Hepatocyte (in vitro differentiated cells): ENCODE results near the gene MACROD2. TPM values are rescaled to one million over a fixed set of nuclear protein-coding genes. Genes with fewer than 3 reads are reported as not detected.

ENCODE experiments used
- DNase-seq: peaks from one replicate; pipeline ENCODE4 v3.0.0-alpha.2; 2016; ENCODE audit warnings: low spot score
- H2AFZ ChIP-seq: fragments of 200-600 bp; sonication (generic); 2 replicates; pipeline ENCODE4 v1.6.0; 2016; ENCODE audit warnings: antibody characterized with exemption, mild to moderate bottlenecking
- H3K27ac ChIP-seq: fragments of 200-600 bp; sonication (generic); 2 replicates; pipeline ENCODE4 v1.5.1; 2016; ENCODE audit warnings: mild to moderate bottlenecking
- H3K27me3 ChIP-seq: fragments of 200-600 bp; sonication (generic); 2 replicates; pipeline ENCODE4 v1.6.1; 2016
- H3K36me3 ChIP-seq: fragments of 200-600 bp; sonication (generic); replicated peaks from 2 replicates; pipeline ENCODE4 v1.5.1; 2016; ENCODE audit warnings: low read depth; ENCODE audit not compliant: insufficient read depth
- H3K4me1 ChIP-seq: fragments of 200-600 bp; sonication (generic); 2 replicates; pipeline ENCODE4 v1.5.1; 2016; ENCODE audit warnings: mild to moderate bottlenecking, moderate library complexity; ENCODE audit not compliant: insufficient read depth
- H3K4me2 ChIP-seq: fragments of 200-600 bp; sonication (generic); 2 replicates; pipeline ENCODE4 v1.6.0; 2016
- H3K4me3 ChIP-seq: fragments of 200-600 bp; sonication (generic); 2 replicates; pipeline ENCODE4 v1.5.1; 2016; ENCODE audit warnings: mild to moderate bottlenecking
- H3K79me2 ChIP-seq: fragments of 200-600 bp; sonication (generic); 2 replicates; pipeline ENCODE4 v1.6.0; 2017; ENCODE audit warnings: mild to moderate bottlenecking
- H3K9me2 ChIP-seq: fragments of 200-600 bp; sonication (generic); replicated peaks from 2 replicates; pipeline ENCODE4 v1.6.0; 2017; ENCODE audit warnings: mild to moderate bottlenecking; ENCODE audit not compliant: insufficient read depth
- H3K9me3 ChIP-seq: fragments of 200-600 bp; sonication (generic); 2 replicates; pipeline ENCODE4 v1.5.1; 2016; ENCODE audit warnings: low read depth, mild to moderate bottlenecking
- H4K20me1 ChIP-seq: fragments of 200-600 bp; sonication (generic); 2 replicates; pipeline ENCODE4 v1.6.0; 2016; ENCODE audit warnings: mild to moderate bottlenecking; ENCODE audit not compliant: insufficient read depth, poor library complexity, severe bottlenecking
- CTCF ChIP-seq: fragments of 200-600 bp; sonication (generic); IDR thresholded peaks from 2 replicates; pipeline ENCODE4 v1.5.1; 2016; ENCODE audit warnings: antibody characterized with exemption, mild to moderate bottlenecking; ENCODE audit not compliant: poor library complexity
- EZH2 ChIP-seq: fragments of 200-600 bp; sonication (generic); IDR thresholded peaks from 2 replicates; pipeline ENCODE4 v1.6.1; 2016; ENCODE audit warnings: antibody characterized with exemption, mild to moderate bottlenecking, borderline replicate concordance
- EZH2phosphoT487 ChIP-seq: fragments of 200-600 bp; sonication (generic); IDR thresholded peaks from one replicate; pipeline ENCODE4 v1.6.1; 2018; ENCODE audit warnings: antibody characterized with exemption, mild to moderate bottlenecking, low read depth, moderate library complexity; ENCODE audit not compliant: unreplicated experiment, severe bottlenecking
- WGBS: methylation state at CpG from one replicate; pipeline ENCODE4 v1.1.6; 2016; ENCODE audit warnings: low lambda C conversion rate; ENCODE audit errors: missing lambda C conversion rate; 5-methylcytosine and 5-hydroxymethylcytosine counted together
- polyA plus RNA-seq: library from polyadenylated mRNA; unstranded; fragments of >200 nt; fragmentation: Nextera tagmentation; extraction: Ambion mirVana; gene quantifications from 2 replicates; pipeline ENCODE4 v1.2.1, GENCODE V29; 2016
- total RNA-seq: library from RNA; depleted of rRNA; stranded (reverse); fragments of >200 nt; gene quantifications from 2 replicates; pipeline ENCODE4 v1.2.3, GENCODE V29; 2014

Gene MACROD2
- total and polyA plus RNA-seq, 2 experiments from 2014 or later: 2.4 to 3.1 TPM

- Histone ChIP-seq H3K4me3 (no peak overlapping the region), H2AFZ (no peak overlapping the region), H3K36me3 (no peaks in the 10 kb centered on the region), H3K27me3 (no peaks in the 10 kb centered on the region), H3K9me3 (no peaks in the 10 kb centered on the region), H3K4me1 (no peaks in the 10 kb centered on the region), H3K9me2 (no peaks in the 10 kb centered on the region), H3K4me2 (no peak overlapping the region), H4K20me1 (no peaks in the 10 kb centered on the region), H3K27ac (no peak overlapping the region), H3K79me2 (no peaks in the 10 kb centered on the region)
- DNase-seq: no peak
- 75% methylated on average over 6 of the region's 6 CpGs for WGBS
- TF ChIP-seq CTCF (no peak), EZH2 (no peak), EZH2phosphoT487 (no peak)
Measured at GRCh38 chr20:14764511-14765369, 769.4 kb downstream of the MACROD2 start.

GRCh38 chr20:14765370-14765701, 770.0 kb downstream of the MACROD2 start:
- TF ChIP-seq EZH2phosphoT487: no peak
- TF ChIP-seq EZH2: no peak
- no peak for TF ChIP-seq CTCF
- Histone ChIP-seq H3K36me3 (no peaks in the 10 kb centered on the region), H3K27me3 (no peaks in the 10 kb centered on the region), H3K4me3 (no peak overlapping the region), H3K4me2 (no peak overlapping the region), H2AFZ (no peak overlapping the region), H3K9me3 (no peaks in the 10 kb centered on the region), H3K27ac (no peak overlapping the region), H4K20me1 (no peaks in the 10 kb centered on the region), H3K79me2 (no peaks in the 10 kb centered on the region), H3K4me1 (no peaks in the 10 kb centered on the region), H3K9me2 (no peaks in the 10 kb centered on the region)
- 89% methylated on average over 3 of the region's 3 CpGs for WGBS
- no peak for DNase-seq

GRCh38 chr20:14773486-14773885, 778.2 kb downstream of the MACROD2 start:
- Histone ChIP-seq H3K27me3 (no peaks in the 10 kb centered on the region), H3K4me3 (no peak overlapping the region), H3K9me2 (no peaks in the 10 kb centered on the region), H3K36me3 (no peaks in the 10 kb centered on the region), H4K20me1 (no peaks in the 10 kb centered on the region), H3K4me2 (no peak overlapping the region), H3K27ac (no peak overlapping the region), H2AFZ (no peak overlapping the region), H3K4me1 (peaks cover 4% of the 10 kb centered on the region), H3K79me2 (no peaks in the 10 kb centered on the region), H3K9me3 (no peaks in the 10 kb centered on the region)
- TF ChIP-seq CTCF: no peak
- no peak for TF ChIP-seq EZH2phosphoT487
- no peak for TF ChIP-seq EZH2
- no peak for DNase-seq
